Natural killer cell (primary cell): ENCODE results near the gene ATP2C1. TPM values are rescaled to one million over a fixed set of nuclear protein-coding genes. Genes with fewer than 3 reads are reported as not detected.

Experiments
- ATAC-seq, 3 donors: fragments of 150-1000 bp in 2 of 3; fragments of 200-7000 bp in 1 of 3; cut with Tn5 transposase; 1 replicate in 1 of 3; 2 replicates in 2 of 3; pipeline ENCODE4 v1.10.0; 2021; ENCODE audit warnings: mild to moderate bottlenecking in 2 of 3, moderate library complexity in 2 of 3
- DNase-seq, 2 donors: peaks; one replicate each; pipeline versions ENCODE4 v3.0.0 to v3.0.0-alpha.2; 2013 to 2021; ENCODE audit warnings: mixed read lengths in 1 of 2
- H3K27ac ChIP-seq: one replicate; pipeline ENCODE4 v1.5.1; 2013; ENCODE audit warnings: mild to moderate bottlenecking, low read length
- H3K27me3 ChIP-seq: one replicate; pipeline ENCODE4 v1.6.1; 2013; ENCODE audit warnings: low read length; ENCODE audit not compliant: control insufficient read depth, insufficient read depth
- H3K36me3 ChIP-seq: one replicate; pipeline ENCODE4 v1.6.1; 2013; ENCODE audit warnings: low read length; ENCODE audit not compliant: control insufficient read depth, insufficient read depth
- H3K4me1 ChIP-seq: one replicate; pipeline ENCODE4 v1.6.1; 2013; ENCODE audit warnings: low read length; ENCODE audit not compliant: control insufficient read depth, insufficient read depth
- H3K4me3 ChIP-seq: one replicate; pipeline ENCODE4 v1.5.1; 2013; ENCODE audit warnings: low read length
- H3K9me3 ChIP-seq: one replicate; pipeline ENCODE4 v1.6.1; 2013; ENCODE audit warnings: low read length; ENCODE audit not compliant: control insufficient read depth, insufficient read depth
- H3K27ac Mint-ChIP-seq, 2 donors: one replicate each; pipeline ENCODE4 v1.8.0; 2022; ENCODE audit warnings: mild to moderate bottlenecking in 2 of 2, mixed read lengths in 2 of 2, moderate library complexity in 1 of 2
- H3K27me3 Mint-ChIP-seq, 2 donors: one replicate each; pipeline ENCODE4 v1.8.0; 2022; ENCODE audit warnings: low read depth in 2 of 2, mixed read lengths in 2 of 2
- H3K36me3 Mint-ChIP-seq: one replicate; pipeline ENCODE4 v1.8.0; 2022; ENCODE audit warnings: mixed read lengths
- H3K4me1 Mint-ChIP-seq, 2 donors: one replicate each; pipeline ENCODE4 v1.8.0; 2022; ENCODE audit warnings: mixed read lengths in 2 of 2
- H3K4me3 Mint-ChIP-seq: one replicate; pipeline ENCODE4 v1.8.0; 2022; ENCODE audit warnings: mild to moderate bottlenecking, moderate library complexity, mixed read lengths
- H3K9me3 Mint-ChIP-seq, 2 donors: one replicate each; pipeline ENCODE4 v1.8.0; 2022; ENCODE audit warnings: mixed read lengths in 2 of 2
- CTCF ChIP-seq: fragments of 200-600 bp; IDR thresholded peaks from one replicate; pipeline ENCODE4 v1.8.0; 2022; ENCODE audit warnings: antibody characterized with exemption
- WGBS: methylation state at CpG from one replicate; pipeline ENCODE4 v1.1.7; 2013; ENCODE audit warnings: missing lambda C conversion rate; ENCODE audit not compliant: insufficient coverage; 5-methylcytosine and 5-hydroxymethylcytosine counted together
- intact Hi-C: fragments of 100-400 bp; cut with micrococcal nuclease; formaldehyde crosslinking; loops from one replicate; pipeline ENCODE4 v1.14.2; 2022
- total RNA-seq, 4 donors: library from RNA; stranded (reverse); fragments of 120-200 nt in 1 of 4; gene quantifications; one replicate each; pipeline versions ENCODE4 v1.2.3 to v1.2.4, GENCODE V29; 2013 to 2022

Gene ATP2C1
- total RNA-seq, 3 donors from 2014 or later (not counting 1 experiment from before 2014, with no cell fraction given): 58.8 to 72.9 (median 60.6) TPM

- Histone ChIP-seq H3K27me3 (no peaks in the 10 kb centered on the region), H3K4me3 (no peak overlapping the region), H3K27ac (no peak overlapping the region), H3K36me3 (no peaks in the 10 kb centered on the region), H3K4me1 (peaks cover 6% of the 10 kb centered on the region), H3K9me3 (no peaks in the 10 kb centered on the region)
- TF ChIP-seq CTCF: no peak
- Mint-ChIP-seq H3K27me3 (no peaks in the 10 kb centered on the region), H3K9me3 (no peaks in the 10 kb centered on the region), H3K36me3 (no peaks in the 10 kb centered on the region), H3K27ac (no peak overlapping the region), H3K4me1 (peaks cover 8 to 9% of the 10 kb centered on the region in 2 donors), H3K4me3 (no peak overlapping the region)
- 75% methylated on average over 1 of the region's 3 CpGs for WGBS
- DNase-seq (no peak), ATAC-seq (no peak)
- intact Hi-C loops: no loop called here
These were observed 137.8 kb downstream of the ATP2C1 start for GRCh38 chr3:131031660-131032059.

GRCh38 chr3:131033480-131034080 lies 139.7 kb downstream of the ATP2C1 start:
- Histone ChIP-seq H3K4me3 (no peak overlapping the region), H3K36me3 (no peaks in the 10 kb centered on the region), H3K4me1 (no peaks in the 10 kb centered on the region), H3K9me3 (no peaks in the 10 kb centered on the region), H3K27me3 (no peaks in the 10 kb centered on the region), H3K27ac (no peak overlapping the region)
- Mint-ChIP-seq H3K4me3 (no peak overlapping the region), H3K27me3 (no peaks in the 10 kb centered on the region), H3K4me1 (no peaks in the 10 kb centered on the region), H3K9me3 (no peaks in the 10 kb centered on the region), H3K27ac (no peak overlapping the region), H3K36me3 (no peaks in the 10 kb centered on the region)
- peak; percentile 81 for TF ChIP-seq CTCF
- intact Hi-C loops: loop anchor here (1.0 kb wide), 1 partner anchor 348 kb away; the partner anchor contains the start of gene NUDT16
- WGBS: 0% methylated on average over 1 of the region's 1 CpG
- ATAC-seq (peak; percentile 61 to 89 (median 79)), DNase-seq (peak in 1 of 2 donors; percentile 79)

GRCh38 chr3:131036200-131036816 lies 142.4 kb downstream of the ATP2C1 start:
- Mint-ChIP-seq H3K36me3 (no peaks in the 10 kb centered on the region), H3K27me3 (no peaks in the 10 kb centered on the region), H3K9me3 (no peaks in the 10 kb centered on the region), H3K4me1 (peaks cover 0 to 6% of the 10 kb centered on the region in 2 donors), H3K4me3 (no peak overlapping the region), H3K27ac (no peak overlapping the region)
- DNase-seq (no peak), ATAC-seq (no peak)
- no peaks in the 10 kb centered on the region for H3K36me3 ChIP-seq
- 54% methylated on average over 1 of the region's 1 CpG for WGBS
- H3K27ac ChIP-seq: no peak overlapping the region
- H3K27me3 ChIP-seq: no peaks in the 10 kb centered on the region
- no peaks in the 10 kb centered on the region for H3K9me3 ChIP-seq
- no peak overlapping the region for H3K4me3 ChIP-seq
- H3K4me1 ChIP-seq: no peaks in the 10 kb centered on the region
- no peak for TF ChIP-seq CTCF
- intact Hi-C loops: no loop called here
